HG03039 (cell line): ENCODE data around the gene VPS9D1.
A peak's percentile ranks its signal among the peaks of the same experiment; 100 is the strongest.
"Not testable (repeated sequence)": the region's sequence is repeated elsewhere in the genome, so short reads cannot be mapped to it uniquely, and the experiment has no call there.

Source experiments
- ATAC-seq: cut with Tn5 transposase; IDR thresholded peaks from one replicate; pipeline ENCODE4 v1.9.1; 2021; ENCODE audit warnings: mild to moderate bottlenecking, moderate library complexity; ENCODE audit not compliant: unreplicated experiment

VPS9D1 gene

GRCh38 chr16:89695086-89695874 is 25.4 kb downstream of the VPS9D1 start:
- no peak for ATAC-seq

GRCh38 chr16:89694784-89695085 is 26.0 kb downstream of the VPS9D1 start:
- ATAC-seq: not testable (repeated sequence)

GRCh38 chr16:89693931-89694783 is 26.5 kb downstream of the VPS9D1 start:
- no peak for ATAC-seq

DNA sequence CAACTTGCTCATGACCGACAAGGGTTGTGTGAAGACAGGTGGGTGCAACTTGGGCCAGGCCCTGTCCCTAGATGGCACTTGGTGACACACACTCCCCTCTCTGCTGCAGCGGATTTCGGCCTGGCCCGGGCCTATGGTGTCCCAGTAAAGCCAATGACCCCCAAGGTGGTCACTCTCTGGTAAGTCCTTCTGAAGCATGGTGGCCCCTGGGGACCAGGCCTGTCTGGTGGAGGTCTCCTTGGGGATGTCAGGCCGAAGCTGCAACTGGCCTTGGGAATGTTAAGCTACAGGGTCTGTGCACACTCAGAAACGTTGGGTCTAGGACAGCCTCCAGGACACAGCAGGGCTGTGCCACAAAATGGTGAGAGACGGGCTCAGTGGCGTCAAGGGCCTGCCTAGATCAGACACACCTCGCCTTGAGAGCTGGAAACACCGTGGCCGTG is 27.4 kb downstream of the VPS9D1 start:
- no peak for ATAC-seq

- no peak for ATAC-seq
Observed at GRCh38 chr16:89691986-89692569, 28.6 kb downstream of the VPS9D1 start.

DNA sequence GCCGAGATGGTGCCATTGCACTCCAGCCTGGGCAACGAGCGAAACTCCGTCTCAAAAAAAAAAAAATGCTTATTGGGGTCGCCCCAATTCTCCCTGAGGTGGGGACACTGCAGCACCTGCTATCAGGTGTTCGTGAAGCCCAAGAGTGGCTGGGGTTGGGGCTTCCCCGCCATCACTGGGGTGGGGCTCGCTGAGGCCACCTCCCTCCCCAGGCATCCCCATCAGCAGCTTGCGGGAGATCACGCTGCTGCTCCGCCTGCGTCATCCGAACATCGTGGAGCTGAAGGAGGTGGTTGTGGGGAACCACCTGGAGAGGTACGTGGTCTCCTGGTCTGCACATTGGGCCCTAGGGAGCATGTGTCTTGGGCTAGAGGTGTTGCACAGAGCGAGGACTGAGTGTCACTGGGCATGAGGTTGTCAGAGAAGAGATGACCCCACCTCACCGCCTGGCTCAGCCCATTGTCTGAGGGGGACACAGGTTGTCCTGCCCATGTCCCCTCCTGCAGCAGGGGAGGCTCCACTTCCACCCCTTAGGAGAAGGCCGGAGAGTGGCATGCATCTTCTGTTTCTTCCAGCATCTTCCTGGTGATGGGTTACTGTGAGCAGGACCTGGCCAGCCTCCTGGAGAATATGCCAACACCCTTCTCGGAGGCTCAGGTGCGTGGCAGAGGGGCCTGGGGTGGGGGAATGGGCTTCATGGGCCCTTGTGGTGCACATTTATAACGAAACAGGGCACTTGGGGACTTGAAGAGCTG is 29.3 kb downstream of the VPS9D1 start:
- ATAC-seq: no peak

GRCh38 chr16:89690392-89690901 is 30.3 kb downstream of the VPS9D1 start:
- ATAC-seq: no peak

- not testable (repeated sequence) for ATAC-seq
Observed at GRCh38 chr16:89689621-89690020, 31.1 kb downstream of the VPS9D1 start.

DNA sequence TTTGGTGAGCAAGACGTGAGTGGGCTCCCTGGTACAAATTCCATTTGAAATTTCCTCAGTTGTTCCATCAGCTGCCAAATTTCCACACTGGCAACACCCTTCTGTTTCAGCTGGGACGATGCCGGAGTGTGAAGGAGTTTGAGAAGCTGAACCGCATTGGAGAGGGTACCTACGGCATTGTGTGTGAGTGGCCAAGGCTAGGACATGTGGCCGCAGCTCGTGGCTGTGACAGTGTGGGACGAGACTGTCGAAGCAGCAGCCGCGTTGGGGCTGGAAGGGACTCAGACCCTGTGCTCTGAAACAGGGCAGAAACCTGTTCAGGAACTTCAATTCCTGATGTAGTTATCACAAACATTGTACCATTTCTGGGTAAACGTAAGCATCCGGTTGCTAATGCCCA is 31.6 kb downstream of the VPS9D1 start:
- no peak for ATAC-seq

GRCh38 chr16:89688395-89688794 is 32.3 kb downstream of the VPS9D1 start:
- no peak for ATAC-seq

DNA sequence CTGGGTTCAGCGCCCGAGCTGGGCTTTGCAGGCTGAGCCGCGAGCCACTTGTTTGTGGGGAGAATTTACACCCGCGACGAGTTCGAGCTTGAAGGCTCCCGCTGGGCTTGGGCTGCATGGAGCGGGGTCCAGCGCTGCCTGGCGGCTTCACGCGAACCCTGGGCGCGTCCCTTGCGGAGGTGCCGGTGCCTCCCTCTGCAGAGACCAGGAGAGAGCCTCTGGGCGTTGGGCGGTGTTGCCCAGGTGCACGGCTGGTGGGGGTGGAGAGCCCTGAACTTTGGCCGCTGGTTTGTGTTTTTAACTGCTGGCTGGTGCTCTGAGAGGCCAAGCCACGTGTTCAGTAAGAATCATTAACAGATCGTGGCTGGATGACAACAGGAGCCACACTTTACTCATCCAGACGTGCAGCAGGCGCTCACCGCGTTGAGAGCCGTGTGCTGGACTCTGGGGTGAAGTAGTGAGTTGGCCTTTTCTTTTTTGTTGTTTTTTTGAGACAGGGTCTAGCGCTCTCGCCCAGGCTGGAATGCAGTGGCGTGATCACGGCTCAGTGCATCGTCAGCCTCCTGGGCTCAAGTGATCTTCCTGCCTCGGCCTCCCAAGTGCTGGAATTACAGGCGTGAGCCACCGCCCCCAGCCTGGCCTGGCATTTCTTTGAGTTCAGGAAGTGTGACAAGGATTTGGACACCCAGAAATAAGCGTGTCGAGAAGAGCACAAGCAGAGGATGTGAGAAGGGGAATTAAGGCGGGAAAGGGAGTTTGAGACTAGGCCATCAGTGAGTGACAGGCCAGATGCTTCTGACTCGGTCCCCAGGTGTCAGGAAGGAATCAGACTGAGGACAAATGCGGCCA is 33.4 kb downstream of the VPS9D1 start:
- ATAC-seq: peak; percentile 24

GRCh38 chr16:89686520-89687091 is 34.1 kb downstream of the VPS9D1 start, which contains the start of gene CDK10:
TSS of gene CDK10 (plus strand) at chr16:89686689. CDS start at chr16:89686711, 22 bp downstream.
- ATAC-seq: peak; percentile 73

DNA sequence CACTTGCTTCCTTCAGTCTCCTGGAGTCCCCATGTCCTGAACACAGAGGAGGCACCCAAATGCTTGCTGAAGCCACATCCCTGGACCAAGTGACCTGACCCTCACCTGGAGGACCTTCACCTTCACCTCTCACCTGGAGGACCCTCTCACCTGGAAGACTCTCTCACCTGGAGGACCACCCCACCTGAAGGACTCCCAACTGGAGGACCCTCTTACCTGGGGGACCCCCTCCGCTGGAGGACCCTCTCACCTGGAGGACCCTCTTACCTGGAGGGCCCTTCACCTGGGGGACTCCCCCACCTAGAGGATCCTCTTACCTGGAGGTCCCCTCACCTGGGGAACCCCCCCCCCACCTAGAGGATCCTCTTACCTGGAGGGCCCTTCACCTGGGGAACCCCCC is 34.8 kb downstream of the VPS9D1 start:
- ATAC-seq: no peak

- ATAC-seq: no peak
Observed at GRCh38 chr16:89678258-89678657, 42.4 kb downstream of the VPS9D1 start.

DNA sequence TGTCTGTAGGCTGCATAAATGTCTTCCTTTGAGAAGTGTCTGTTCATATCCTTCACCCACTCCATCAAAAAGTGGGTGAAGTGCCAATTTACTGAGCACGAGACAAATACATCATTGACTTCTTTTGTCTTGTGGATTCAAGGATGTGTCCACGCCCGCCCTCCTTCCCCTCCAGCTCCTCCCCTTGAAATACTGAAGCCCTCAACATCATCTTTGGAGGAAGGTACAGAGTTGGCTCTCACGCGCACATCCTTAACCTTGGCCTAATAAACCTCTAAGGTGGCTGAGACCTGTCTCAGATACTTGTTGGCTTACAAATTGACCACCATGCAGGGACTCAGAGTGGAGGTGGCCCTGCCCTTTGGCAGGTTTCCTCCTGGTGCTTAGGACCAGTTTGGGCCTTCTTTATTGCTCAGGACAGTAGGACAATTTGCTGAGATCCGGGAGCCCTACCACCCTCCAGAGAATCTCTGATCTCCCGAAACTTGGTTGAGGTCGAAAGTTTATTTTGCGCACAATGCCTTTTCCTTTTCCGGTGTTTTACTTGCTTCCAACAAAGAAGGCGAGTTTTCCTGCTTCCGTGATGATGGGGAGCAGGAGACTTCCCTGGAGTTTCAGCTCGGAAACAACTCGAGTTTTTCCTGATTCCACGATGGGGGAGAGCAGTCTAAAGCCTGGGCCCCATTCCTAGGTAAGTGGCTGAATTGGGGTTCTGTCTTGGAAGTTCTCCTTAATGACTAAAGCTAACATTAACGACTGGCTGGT is 48.3 kb downstream of the VPS9D1 start:
- no peak for ATAC-seq

GRCh38 chr16:89671565-89671964 is 49.1 kb downstream of the VPS9D1 start:
- not testable (repeated sequence) for ATAC-seq

DNA sequence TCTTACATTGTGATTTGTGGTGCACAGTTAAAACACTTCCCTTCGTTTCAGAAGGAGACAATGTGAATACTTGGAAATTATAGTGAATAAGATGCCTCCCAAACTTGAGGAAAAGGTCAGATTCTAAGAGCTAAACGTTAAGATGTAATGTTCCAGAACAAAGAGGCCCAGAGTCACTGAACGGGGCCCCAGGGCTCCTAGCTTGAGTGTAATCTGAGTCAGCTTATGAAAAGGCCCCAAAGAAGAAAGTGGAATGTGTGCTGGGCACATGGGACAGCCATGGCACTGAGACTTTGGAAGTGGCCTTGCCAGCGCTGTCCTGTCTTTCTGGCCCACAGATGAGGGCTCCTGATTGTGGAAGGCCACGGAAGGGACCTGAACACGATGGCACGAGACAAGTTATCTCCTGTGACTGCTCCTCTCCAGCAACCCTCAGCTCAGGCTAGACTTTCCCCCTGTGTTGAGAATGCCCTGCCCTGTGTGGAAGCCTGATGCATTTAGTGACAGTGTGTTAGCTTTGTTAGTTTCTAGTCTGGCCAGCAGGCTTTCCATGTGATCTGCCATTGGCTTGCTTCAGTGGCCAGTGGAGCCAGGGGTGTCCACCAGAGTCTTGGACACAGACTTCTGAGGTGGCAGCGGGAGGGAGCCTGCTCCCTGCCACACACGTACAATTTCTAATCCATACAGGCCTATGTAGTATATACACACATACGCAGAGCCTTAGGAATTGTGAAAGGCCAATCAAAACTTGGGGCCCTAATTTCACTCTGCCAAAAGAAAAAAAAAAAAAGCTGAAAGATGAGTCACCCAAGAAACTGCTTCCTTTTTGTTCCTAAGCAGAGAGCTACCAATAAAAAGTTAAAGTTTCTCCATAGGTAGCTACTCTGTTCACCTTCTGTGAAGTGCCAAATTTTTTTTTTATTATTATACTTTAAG is 49.9 kb downstream of the VPS9D1 start:
- ATAC-seq: no peak

- no peak for ATAC-seq
Observed at GRCh38 chr16:89669755-89670154, 50.9 kb downstream of the VPS9D1 start.
